AG09309 (cell line): ENCODE measurements around the gene ZNF408.
A peak's percentile ranks its signal among the peaks of the same experiment; 100 is the strongest.

Experiments used
- DNase-seq: peaks from one replicate; pipeline ENCODE4 v3.0.0-alpha.2; 2010; ENCODE audit warnings: low read depth
- H3K4me3 ChIP-seq: 2 replicates; pipeline ENCODE4 v1.5.1; 2011; ENCODE audit warnings: mild to moderate bottlenecking, low read depth, low read length, moderate library complexity; ENCODE audit not compliant: control insufficient read depth
- CTCF ChIP-seq: IDR thresholded peaks from 2 replicates; pipeline ENCODE4 v1.5.1; 2011; ENCODE audit warnings: mild to moderate bottlenecking, low read depth, low read length, inconsistent platforms; ENCODE audit not compliant: insufficient read depth, control insufficient read depth; ENCODE audit errors: missing control alignments

ZNF408 gene

GRCh38 chr11:46731545-46731944 lies 30.7 kb downstream of the ZNF408 start:
- DNase-seq = no peak
- no peak overlapping the region for H3K4me3 ChIP-seq
- no peak for TF ChIP-seq CTCF

- no peak for TF ChIP-seq CTCF
- no peak for DNase-seq
- no peak overlapping the region for H3K4me3 ChIP-seq
Measured at GRCh38 chr11:46733234-46733633, 32.4 kb downstream of the ZNF408 start.

DNA sequence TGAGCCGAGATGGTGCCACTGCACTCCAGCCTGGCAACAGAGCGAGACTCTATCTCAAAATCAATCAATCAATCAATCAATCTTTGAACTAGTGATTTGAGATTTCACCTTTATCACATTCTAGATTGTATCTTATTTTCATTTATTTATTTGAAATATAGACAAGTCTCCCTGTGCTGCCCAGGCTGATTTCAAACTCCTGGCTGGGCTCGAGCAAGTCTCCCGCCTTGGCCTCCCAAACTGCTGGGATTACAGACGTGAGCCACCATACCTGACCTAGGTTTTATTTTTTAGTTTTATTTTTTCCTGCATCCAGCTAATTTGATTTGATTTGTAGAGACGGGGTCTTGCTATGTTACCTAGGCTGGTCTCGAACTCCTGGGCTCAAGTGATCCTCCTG lies 35.3 kb downstream of the ZNF408 start:
- TF ChIP-seq CTCF = no peak
- DNase-seq = no peak
- no peak overlapping the region for H3K4me3 ChIP-seq

DNA sequence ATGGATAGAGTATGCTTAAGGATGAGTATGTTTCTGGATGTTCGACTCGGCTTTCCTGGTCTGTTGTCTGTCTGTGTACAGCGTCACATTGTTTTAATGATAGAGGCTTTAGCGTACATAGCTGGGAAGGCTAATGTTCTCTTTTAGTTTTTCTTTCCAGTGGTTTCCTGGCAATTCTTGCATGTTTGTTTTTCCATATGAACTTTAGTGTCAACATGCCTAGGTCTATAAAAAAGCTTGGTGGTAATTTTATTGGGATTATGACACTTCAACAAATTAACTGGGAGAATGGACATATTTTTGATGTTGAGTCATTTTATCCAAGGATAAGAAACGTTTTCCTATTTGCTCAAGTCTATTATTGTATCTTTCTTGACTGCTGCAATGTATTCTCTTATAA lies 35.8 kb downstream of the ZNF408 start:
- peak; percentile 40 for DNase-seq
- no peak overlapping the region for H3K4me3 ChIP-seq
- no peak for TF ChIP-seq CTCF

DNA sequence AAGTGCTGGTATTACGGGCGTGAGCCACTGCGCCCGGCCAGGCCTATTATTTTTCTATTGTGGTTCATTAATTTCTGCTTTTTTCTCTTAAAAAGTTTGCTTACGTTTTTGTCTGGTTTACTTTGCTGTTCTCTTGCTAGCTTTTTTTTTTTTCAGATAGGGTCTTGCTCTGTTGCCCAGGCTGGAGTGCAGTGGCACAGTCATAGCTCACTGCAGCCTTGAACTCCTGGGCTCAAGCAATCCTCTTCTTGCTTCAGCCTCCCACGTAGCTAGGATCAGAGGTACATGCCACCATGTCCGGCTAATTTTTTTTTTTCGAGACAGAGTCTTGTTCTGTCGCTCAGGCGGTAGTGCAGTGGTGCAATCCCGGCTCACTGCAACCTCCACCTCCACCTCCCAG lies 36.9 kb downstream of the ZNF408 start:
- no peak for TF ChIP-seq CTCF
- H3K4me3 ChIP-seq = no peak overlapping the region
- DNase-seq = no peak

DNA sequence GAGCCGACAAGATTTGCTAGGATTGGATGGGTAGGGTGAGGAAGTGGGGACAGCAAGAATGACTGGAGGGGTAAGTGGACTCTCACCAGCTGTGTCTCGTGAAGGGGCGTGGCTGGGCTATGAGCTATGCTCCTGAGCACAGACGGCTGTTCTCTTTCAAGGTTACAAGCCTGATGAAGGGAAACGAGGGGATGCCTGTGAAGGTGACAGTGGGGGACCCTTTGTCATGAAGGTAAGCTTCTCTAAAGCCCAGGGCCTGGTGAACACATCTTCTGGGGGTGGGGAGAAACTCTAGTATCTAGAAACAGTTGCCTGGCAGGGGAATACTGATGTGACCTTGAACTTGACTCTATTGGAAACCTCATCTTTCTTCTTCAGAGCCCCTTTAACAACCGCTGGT lies 38.1 kb downstream of the ZNF408 start:
- no peak for DNase-seq
- no peak overlapping the region for H3K4me3 ChIP-seq
- no peak for TF ChIP-seq CTCF

- no peak for DNase-seq
- H3K4me3 ChIP-seq = no peak overlapping the region
- no peak for TF ChIP-seq CTCF
Measured at GRCh38 chr11:46741600-46742484, 41.0 kb downstream of the ZNF408 start.
